IMR-90 (cell line): ENCODE results near the gene TFAP2E. TPM values are rescaled to one million over a fixed set of nuclear protein-coding genes. Genes with fewer than 3 reads are reported as not detected.

Experiments used
- ATAC-seq: fragments of 200-7000 bp; cut with Tn5 transposase; 2 replicates; pipeline ENCODE4 v1.9.1; 2020; ENCODE audit warnings: low read depth, mild to moderate bottlenecking, moderate library complexity
- BruUV-seq: library from RNA; stranded (reverse); fragments of 400-500 nt; replicated peaks from 2 replicates; lab custom pipeline; 2021; lab: Mats Ljungman, UMichigan
- CTCF ChIA-PET: fragments of 300-600 bp; formaldehyde crosslinking; extraction: SDS; loops from one replicate; lab custom pipeline; 2021; ENCODE audit warnings: antibody characterized with exemption; lab: Yijun Ruan, JAX
- POLR2A ChIA-PET: fragments of 300-600 bp; sonication (Branson Sonifier 250); formaldehyde crosslinking; loops from one replicate; lab custom pipeline; 2022; ENCODE audit warnings: antibody characterized with exemption; ENCODE audit not compliant: unreplicated experiment; lab: Charles Lee
- DNase-seq: peaks from one replicate; pipeline ENCODE4 v3.0.0; 2013
- H2AFZ ChIP-seq: replicated peaks from 2 replicates; pipeline ENCODE3; 2013; ENCODE audit warnings: low read length, mild to moderate bottlenecking; ENCODE audit not compliant: poor library complexity
- H2AK5ac ChIP-seq: 2 replicates; pipeline ENCODE4 v1.6.1; 2013; ENCODE audit warnings: low read depth, low read length, inconsistent platforms
- H2AK9ac ChIP-seq: replicated peaks from 2 replicates; pipeline ENCODE3; 2013; ENCODE audit warnings: mild to moderate bottlenecking, low read depth, low read length, moderate library complexity; ENCODE audit not compliant: poor library complexity
- H2BK120ac ChIP-seq: 2 replicates; pipeline ENCODE4 v1.6.1; 2013; ENCODE audit warnings: low read depth, low read length, inconsistent platforms
- H2BK15ac ChIP-seq: 3 replicates; pipeline ENCODE4 v1.6.1; 2013; ENCODE audit warnings: low read depth, low read length, inconsistent platforms
- H2BK20ac ChIP-seq: 2 replicates; pipeline ENCODE4 v1.6.1; 2013; ENCODE audit warnings: low read depth, mild to moderate bottlenecking, inconsistent platforms, low read length, moderate library complexity
- H2BK5ac ChIP-seq: 2 replicates; pipeline ENCODE4 v1.6.1; 2013; ENCODE audit warnings: mild to moderate bottlenecking, low read depth, low read length, inconsistent platforms; ENCODE audit not compliant: poor library complexity, severe bottlenecking
- H3K14ac ChIP-seq: replicated peaks from 2 replicates; pipeline ENCODE4 v1.6.1; 2013; ENCODE audit warnings: low read depth, low read length, inconsistent platforms
- H3K18ac ChIP-seq: 2 replicates; pipeline ENCODE4 v1.6.1; 2013; ENCODE audit warnings: low read depth, low read length, control low read depth
- H3K23ac ChIP-seq: 2 replicates; pipeline ENCODE4 v1.6.1; 2013; ENCODE audit warnings: low read depth, low read length, inconsistent platforms
- H3K27ac ChIP-seq: 2 replicates; pipeline ENCODE4 v1.5.1; 2013; ENCODE audit warnings: mild to moderate bottlenecking, control low read depth, low read length; ENCODE audit not compliant: insufficient read depth
- H3K27me3 ChIP-seq: 2 replicates; pipeline ENCODE4 v1.6.1; 2013; ENCODE audit warnings: low read length; ENCODE audit not compliant: control insufficient read depth, insufficient read depth
- H3K36me3 ChIP-seq: 2 replicates; pipeline ENCODE4 v1.6.1; 2013; ENCODE audit warnings: low read length, mixed read lengths; ENCODE audit not compliant: control insufficient read depth, insufficient read depth
- H3K4ac ChIP-seq: 2 replicates; pipeline ENCODE4 v1.6.1; 2013; ENCODE audit warnings: low read depth, low read length, inconsistent platforms
- H3K4me1 ChIP-seq: 2 replicates; pipeline ENCODE4 v1.6.1; 2013; ENCODE audit warnings: low read length, mixed read lengths; ENCODE audit not compliant: control insufficient read depth, insufficient read depth
- H3K4me2 ChIP-seq: 2 replicates; pipeline ENCODE4 v1.6.1; 2013; ENCODE audit warnings: low read depth, mild to moderate bottlenecking, control low read depth, low read length, moderate library complexity
- H3K4me3 ChIP-seq: 2 replicates; pipeline ENCODE4 v1.5.1; 2013; ENCODE audit warnings: low read depth, mild to moderate bottlenecking, control low read depth, low read length, moderate library complexity; ENCODE audit not compliant: insufficient read depth
- H3K56ac ChIP-seq: 2 replicates; pipeline ENCODE4 v1.6.1; 2013; ENCODE audit warnings: low read length, inconsistent platforms; ENCODE audit not compliant: insufficient read depth; ENCODE audit errors: extremely low read depth
- H3K79me1 ChIP-seq, 2 experiments: 2 replicates each; pipeline ENCODE4 v1.6.1; 2013; ENCODE audit warnings: low read length in 2 of 2, inconsistent platforms in 1 of 2, low read depth in 1 of 2
- H3K9ac ChIP-seq: 2 replicates; pipeline ENCODE4 v1.6.1; 2013; ENCODE audit warnings: low read depth, low read length, control low read depth
- H3K9me1 ChIP-seq: 2 replicates; pipeline ENCODE4 v1.6.1; 2013; ENCODE audit warnings: low read length, inconsistent platforms; ENCODE audit not compliant: insufficient read depth
- H3K9me3 ChIP-seq: 2 replicates; pipeline ENCODE4 v1.6.1; 2013; ENCODE audit warnings: low read length; ENCODE audit not compliant: control insufficient read depth, insufficient read depth
- H4K20me1 ChIP-seq: 2 replicates; pipeline ENCODE4 v1.6.1; 2013; ENCODE audit warnings: low read length, inconsistent platforms; ENCODE audit not compliant: insufficient read depth
- H4K5ac ChIP-seq: 2 replicates; pipeline ENCODE4 v1.6.1; 2013; ENCODE audit warnings: mild to moderate bottlenecking, low read depth, low read length, control low read depth
- H4K8ac ChIP-seq, 2 experiments: 2 replicates each; pipeline ENCODE4 v1.6.1; 2013; ENCODE audit warnings: low read depth in 2 of 2, low read length in 2 of 2, control low read depth in 1 of 2, inconsistent platforms in 1 of 2
- H4K91ac ChIP-seq: 2 replicates; pipeline ENCODE4 v1.6.1; 2013; ENCODE audit warnings: low read depth, low read length, inconsistent platforms; ENCODE audit not compliant: insufficient read depth
- CEBPB ChIP-seq: IDR thresholded peaks from 2 replicates; pipeline ENCODE4 v1.6.1; 2012; ENCODE audit warnings: low read depth, low read length, improper control_type of control experiment
- MAZ ChIP-seq: IDR thresholded peaks from 2 replicates; pipeline ENCODE4 v1.6.1; 2012; ENCODE audit warnings: low read depth, mild to moderate bottlenecking, low read length, improper control_type of control experiment, moderate library complexity, borderline replicate concordance
- MXI1 ChIP-seq: IDR thresholded peaks from 2 replicates; pipeline ENCODE4 v1.6.1; 2012; ENCODE audit warnings: low read depth, mild to moderate bottlenecking, low read length, moderate library complexity, borderline replicate concordance
- POLR2A ChIP-seq: IDR thresholded peaks from 2 replicates; pipeline ENCODE4 v1.6.1; 2012; ENCODE audit warnings: mild to moderate bottlenecking, low read depth, low read length
- USF2 ChIP-seq: fragments of 150-350 bp; IDR thresholded peaks from 2 replicates; pipeline ENCODE4 v1.6.1; 2017; ENCODE audit warnings: mild to moderate bottlenecking, antibody characterized with exemption, low read length, low read depth
- dilution Hi-C: fragments of 300-500 bp; cut with HindIII; formaldehyde crosslinking; loops from one replicate; pipeline ENCODE4 v1.14.3; 2018; ENCODE audit warnings: low sequenced_read_pairs; ENCODE audit not compliant: unreplicated experiment
- in situ Hi-C: fragments of 300-500 bp; cut with MboI; formaldehyde crosslinking; loops from 3 replicates; pipeline ENCODE4 v1.14.3; 2019; ENCODE audit warnings: low sequenced_read_pairs, inconsistent platforms, mixed read lengths
- intact Hi-C: fragments of 100-400 bp; cut with micrococcal nuclease; formaldehyde crosslinking; loops from 2 replicates; pipeline ENCODE4 v1.10.0; 2022
- polyA plus RNA-seq, 3 experiments: library from polyadenylated mRNA; depleted of rRNA; stranded (reverse); fragments of >200 nt; gene quantifications; 2 replicates each; pipeline ENCODE4 v1.2.3, GENCODE V29; 2012; ENCODE audit warnings: low replicate concordance in 1 of 3
- total RNA-seq: library from RNA; depleted of rRNA; stranded (reverse); fragments of >200 nt; gene quantifications from 2 replicates; pipeline ENCODE4 v1.2.3, GENCODE V29; 2012

Gene TFAP2E
- total and polyA plus RNA-seq, 2 of the 4 experiments (the other 2 are of a cell fraction) = under 0.01 to 0.19 TPM

- dilution Hi-C loops = no loop called here
- intact Hi-C loops = no loop called here
- Histone ChIP-seq H3K27me3 (no peaks in the 10 kb centered on the region), H3K56ac (no peak overlapping the region), H3K14ac (no peak overlapping the region), H4K20me1 (no peaks in the 10 kb centered on the region; the same call in 1 of the 2 replicates), H3K4me2 (no peak overlapping the region), H3K36me3 (peaks cover 35% of the 10 kb centered on the region), H2BK15ac (no peak overlapping the region), H2BK120ac (no peak overlapping the region), H3K18ac (no peak overlapping the region), H3K9me3 (no peaks in the 10 kb centered on the region), H3K4ac (no peak overlapping the region), H3K9me1 (no peaks in the 10 kb centered on the region), H3K4me1 (no peaks in the 10 kb centered on the region), H4K8ac (no peak overlapping the region), H2BK5ac (no peak overlapping the region), H3K9ac (no peak overlapping the region), H3K27ac (no peak overlapping the region), H3K23ac (no peak overlapping the region), H3K79me1 (peaks cover 28 to 32% of the 10 kb centered on the region in 2 experiments), H2AFZ (no peak overlapping the region), H2AK5ac (no peak overlapping the region), H2BK20ac (no peak overlapping the region), H2AK9ac (no peak overlapping the region), H3K4me3 (no peak overlapping the region), H4K91ac (no peak overlapping the region), H4K5ac (no peak overlapping the region)
- no TSS peak for BruUV-seq
- ATAC-seq (no peak; the same call in 1 of the 2 replicates), DNase-seq (no peak)
- TF ChIP-seq POLR2A = no peak
- TF ChIP-seq CEBPB = no peak
- no peak for TF ChIP-seq MAZ
- TF ChIP-seq USF2 = no peak
- no peak for TF ChIP-seq MXI1
- ChIA-PET CTCF (interaction anchor here (0.6 kb wide), 1 partner anchor 32 kb away, joined by 6 read pairs; no protein-coding TSS in a partner anchor), POLR2A (no interaction called here)
- in situ Hi-C loops = no loop called here
Measured at GRCh38 chr1:35633547-35633946, 60.4 kb downstream of the TFAP2E start.
